H9 (cell line): Measurements from ENCODE around the gene ADAT3. TPM values are rescaled to one million over a fixed set of nuclear protein-coding genes. Genes with fewer than 3 reads are reported as not detected.

Source experiments
- DNase-seq: peaks from one replicate; pipeline ENCODE4 v3.0.0-alpha.2; 2017
- H2AFZ ChIP-seq: one replicate; pipeline ENCODE4 v1.6.1; 2013; ENCODE audit warnings: mild to moderate bottlenecking, low read length, control low read depth, moderate library complexity
- H2AK5ac ChIP-seq: 2 replicates; pipeline ENCODE4 v1.6.1; 2013; ENCODE audit warnings: low read length, control low read depth, mixed read lengths; ENCODE audit not compliant: insufficient read length
- H2BK120ac ChIP-seq: one replicate; pipeline ENCODE4 v1.6.1; 2013; ENCODE audit warnings: low read depth, mild to moderate bottlenecking, low read length, control low read depth, inconsistent platforms; ENCODE audit not compliant: poor library complexity, severe bottlenecking
- H2BK12ac ChIP-seq: 2 replicates; pipeline ENCODE4 v1.6.1; 2013; ENCODE audit warnings: low read length, control low read depth, mixed read lengths, low read depth; ENCODE audit not compliant: insufficient read length
- H2BK15ac ChIP-seq: 2 replicates; pipeline ENCODE4 v1.6.1; 2013; ENCODE audit warnings: low read depth, low read length, control low read depth
- H2BK20ac ChIP-seq: one replicate; pipeline ENCODE4 v1.6.1; 2013; ENCODE audit warnings: low read depth, mild to moderate bottlenecking, low read length, control low read depth, inconsistent platforms; ENCODE audit not compliant: poor library complexity, severe bottlenecking
- H2BK5ac ChIP-seq: 2 replicates; pipeline ENCODE4 v1.6.1; 2013; ENCODE audit warnings: low read length, control low read depth, mixed read lengths; ENCODE audit not compliant: insufficient read length
- H3K14ac ChIP-seq: 2 replicates; pipeline ENCODE4 v1.6.1; 2013; ENCODE audit warnings: low read length, control low read depth; ENCODE audit not compliant: insufficient read depth
- H3K18ac ChIP-seq: 2 replicates; pipeline ENCODE4 v1.6.1; 2013; ENCODE audit warnings: low read depth, mild to moderate bottlenecking, mixed read lengths, low read length, control low read depth; ENCODE audit not compliant: insufficient read length
- H3K23ac ChIP-seq: 2 replicates; pipeline ENCODE4 v1.6.1; 2013; ENCODE audit warnings: low read length, control low read depth, mixed read lengths, low read depth; ENCODE audit not compliant: insufficient read length
- H3K23me2 ChIP-seq: 2 replicates; pipeline ENCODE4 v1.6.1; 2013; ENCODE audit warnings: low read depth, mild to moderate bottlenecking, mixed read lengths, low read length, control low read depth; ENCODE audit not compliant: insufficient read length, poor library complexity, severe bottlenecking
- H3K27ac ChIP-seq: 2 replicates; pipeline ENCODE4 v1.5.1; 2013; ENCODE audit warnings: low read length, control low read depth, mixed read lengths, low read depth; ENCODE audit not compliant: insufficient read length
- H3K27me3 ChIP-seq: 2 replicates; pipeline ENCODE4 v1.6.1; 2013; ENCODE audit warnings: low read length, control low read depth, inconsistent platforms; ENCODE audit not compliant: insufficient read depth
- H3K4ac ChIP-seq: 2 replicates; pipeline ENCODE4 v1.6.1; 2013; ENCODE audit warnings: low read depth, mild to moderate bottlenecking, control low read depth, inconsistent platforms, low read length, moderate library complexity
- H3K4me1 ChIP-seq: 2 replicates; pipeline ENCODE4 v1.6.1; 2013; ENCODE audit warnings: low read length, control low read depth, inconsistent platforms; ENCODE audit not compliant: insufficient read depth
- H3K4me2 ChIP-seq: 2 replicates; pipeline ENCODE4 v1.6.1; 2013; ENCODE audit warnings: low read length, control low read depth, mixed read lengths; ENCODE audit not compliant: insufficient read length, insufficient read depth
- H3K56ac ChIP-seq: 2 replicates; pipeline ENCODE4 v1.6.1; 2013; ENCODE audit warnings: low read depth, mild to moderate bottlenecking, mixed read lengths, low read length, control low read depth; ENCODE audit not compliant: insufficient read length
- H3K79me1 ChIP-seq: 2 replicates; pipeline ENCODE4 v1.6.1; 2013; ENCODE audit warnings: low read depth, mild to moderate bottlenecking, moderate library complexity, low read length, control low read depth, inconsistent platforms; ENCODE audit not compliant: insufficient read depth, poor library complexity, severe bottlenecking
- H3K79me2 ChIP-seq: 2 replicates; pipeline ENCODE4 v1.6.1; 2013; ENCODE audit warnings: low read length, control low read depth, inconsistent platforms; ENCODE audit not compliant: insufficient read depth
- H3K9ac ChIP-seq: 2 replicates; pipeline ENCODE4 v1.6.1; 2013; ENCODE audit warnings: low read length, control low read depth, mixed read lengths; ENCODE audit not compliant: insufficient read length; ENCODE audit errors: extremely low read depth
- H3K9me3 ChIP-seq: one replicate; pipeline ENCODE4 v1.6.1; 2013; ENCODE audit warnings: low read depth, low read length, inconsistent platforms; ENCODE audit not compliant: control insufficient read depth
- H3T11ph ChIP-seq: one replicate; pipeline ENCODE4 v1.6.1; 2013; ENCODE audit warnings: mild to moderate bottlenecking, low read length, control low read depth, inconsistent platforms
- H4K20me1 ChIP-seq: one replicate; pipeline ENCODE4 v1.6.1; 2013; ENCODE audit not compliant: control insufficient read depth, insufficient read length, insufficient read depth
- H4K5ac ChIP-seq: 2 replicates; pipeline ENCODE4 v1.6.1; 2013; ENCODE audit warnings: low read depth, mild to moderate bottlenecking, mixed read lengths, low read length, control low read depth; ENCODE audit not compliant: insufficient read length
- H4K8ac ChIP-seq: replicated peaks from 2 replicates; pipeline ENCODE4 v1.6.1; 2013; ENCODE audit warnings: low read length, control low read depth, mixed read lengths, low read depth; ENCODE audit not compliant: insufficient read length
- H4K91ac ChIP-seq: 2 replicates; pipeline ENCODE4 v1.6.1; 2013; ENCODE audit warnings: low read depth, mild to moderate bottlenecking, moderate library complexity, mixed read lengths, low read length, control low read depth; ENCODE audit not compliant: insufficient read length
- H3K27ac Mint-ChIP-seq, 3 experiments: 2 replicates in 2 of 3; 3 replicates in 1 of 3; pipeline ENCODE4 v1.8.0; 2020 to 2021; ENCODE audit warnings: mixed read lengths in 3 of 3, mild to moderate bottlenecking in 1 of 3, moderate library complexity in 1 of 3
- H3K27me3 Mint-ChIP-seq: 2 replicates; pipeline ENCODE4 v1.8.0; 2021; ENCODE audit warnings: low read depth, mild to moderate bottlenecking, moderate library complexity, mixed read lengths
- H3K36me3 Mint-ChIP-seq, 3 experiments: 2 replicates in 2 of 3; 3 replicates in 1 of 3; pipeline ENCODE4 v1.8.0; 2020 to 2021; ENCODE audit warnings: low read depth in 3 of 3, mixed read lengths in 3 of 3; ENCODE audit not compliant: insufficient read depth in 1 of 3
- H3K4me1 Mint-ChIP-seq, 2 experiments: 2 replicates each; pipeline ENCODE4 v1.8.0; 2020; ENCODE audit warnings: mixed read lengths in 2 of 2
- H3K4me3 Mint-ChIP-seq, 2 experiments: 2 replicates in 1 of 2; 3 replicates in 1 of 2; pipeline ENCODE4 v1.8.0; 2020 to 2021; ENCODE audit warnings: mild to moderate bottlenecking in 2 of 2, mixed read lengths in 2 of 2, moderate library complexity in 1 of 2
- H3K9me3 Mint-ChIP-seq, 2 experiments: 2 replicates in 1 of 2; 3 replicates in 1 of 2; pipeline ENCODE4 v1.8.0; 2020; ENCODE audit warnings: mild to moderate bottlenecking in 2 of 2, mixed read lengths in 2 of 2, moderate library complexity in 1 of 2
- WGBS: extraction: QIAGEN DNeasy Blood & Tissue Kit; methylation state at CpG from one replicate; pipeline ENCODE4 v1.1.7; 2013; ENCODE audit warnings: missing lambda C conversion rate, low lambda C conversion rate, mixed read lengths; ENCODE audit not compliant: insufficient read length; ENCODE audit errors: extremely low coverage; 5-methylcytosine and 5-hydroxymethylcytosine counted together
- total RNA-seq: library from RNA; stranded (reverse); gene quantifications from 2 replicates; pipeline ENCODE4 v1.2.1, GENCODE V29; 2021
- TF ChIP-seq, protein P1 (sequence below): fragments of 200-600 bp; sonication (generic); conservative IDR thresholded peaks from 3 replicates; pipeline ENCODE4 v1.8.0; 2021; ENCODE audit warnings: antibody characterized with exemption, mild to moderate bottlenecking

ADAT3 gene
- total RNA-seq, 1 experiment from 2014 or later: 12.2 TPM

DNA sequence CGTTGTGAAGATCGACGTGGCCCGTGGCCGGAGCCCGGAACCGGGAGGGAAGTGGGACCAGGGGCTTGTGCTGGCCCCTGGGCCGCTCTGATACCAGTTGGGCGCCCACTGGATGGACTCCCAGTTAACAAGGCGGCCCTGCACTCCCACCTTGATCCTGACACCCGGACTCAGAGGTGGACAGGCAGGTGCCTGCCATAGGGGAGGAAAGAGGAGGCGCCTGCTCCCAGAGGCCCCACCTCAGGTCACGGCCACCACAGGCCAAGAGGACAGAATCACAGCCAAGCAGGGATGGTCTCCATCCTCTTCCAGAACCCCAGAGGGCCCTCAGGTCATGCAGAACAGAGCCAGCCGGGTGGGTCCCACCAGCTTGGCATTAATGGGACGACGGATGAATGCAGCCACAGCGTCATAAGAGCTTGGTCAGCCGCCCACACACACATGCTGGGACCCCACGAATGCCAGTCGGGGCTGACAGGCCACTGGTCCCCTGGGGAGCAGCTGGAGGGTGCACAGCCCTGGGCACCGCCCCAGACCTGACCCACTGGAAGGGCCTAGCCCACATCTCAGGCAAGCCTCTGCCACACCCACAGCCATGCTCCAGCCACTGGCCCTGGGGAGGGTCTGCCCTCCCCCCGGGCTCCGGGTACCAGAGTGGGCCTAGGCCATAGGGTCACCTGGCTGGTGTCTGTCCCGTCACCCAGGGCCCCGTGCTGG is 32.2 kb upstream of the ADAT3 start:
- no peak overlapping the region for H3K9ac ChIP-seq
- H3K4me2 ChIP-seq: no peak overlapping the region
- no peak overlapping the region for H3K4ac ChIP-seq
- H4K5ac ChIP-seq: no peak overlapping the region
- H3K9me3 ChIP-seq: no peaks in the 10 kb centered on the region
- H3K4me1 Mint-ChIP-seq: peaks cover 14 to 15% of the 10 kb centered on the region in 2 experiments
- peaks cover 0 to 12% (median 2%) of the 10 kb centered on the region in 3 experiments; a peak in 3 of 7 replicates for H3K36me3 Mint-ChIP-seq
- H3K27ac Mint-ChIP-seq: peak overlapping the region in 1 of 3 experiments; percentile 44; a peak in 1 of 7 replicates
- H3K27ac ChIP-seq: no peak overlapping the region
- no peak overlapping the region for H2BK120ac ChIP-seq
- H4K91ac ChIP-seq: no peak overlapping the region
- no peak for DNase-seq
- H2BK5ac ChIP-seq: no peak overlapping the region
- H2BK20ac ChIP-seq: no peak overlapping the region
- no CpG with 5 or more reads among the region's 25 CpGs for WGBS
- H3K9me3 Mint-ChIP-seq: no peaks in the 10 kb centered on the region
- peaks cover 21% of the 10 kb centered on the region for H3K23me2 ChIP-seq
- H3T11ph ChIP-seq: no peak overlapping the region
- H3K4me1 ChIP-seq: no peaks in the 10 kb centered on the region; the same call in 1 of the 2 replicates
- H3K4me3 Mint-ChIP-seq: no peak overlapping the region
- peaks cover 10% of the 10 kb centered on the region for H3K79me1 ChIP-seq
- no peak overlapping the region for H2BK12ac ChIP-seq
- no peaks in the 10 kb centered on the region for H3K27me3 ChIP-seq
- H3K18ac ChIP-seq: no peak overlapping the region
- no peaks in the 10 kb centered on the region for H4K20me1 ChIP-seq
- H3K14ac ChIP-seq: no peak overlapping the region
- no peak overlapping the region for H3K23ac ChIP-seq
- peaks cover 9% of the 10 kb centered on the region; the same call in 1 of the 2 replicates for H3K79me2 ChIP-seq
- no peak overlapping the region for H2AFZ ChIP-seq
- no peak overlapping the region for H2BK15ac ChIP-seq
- H4K8ac ChIP-seq: no peak overlapping the region
- TF ChIP-seq, protein P1, sequence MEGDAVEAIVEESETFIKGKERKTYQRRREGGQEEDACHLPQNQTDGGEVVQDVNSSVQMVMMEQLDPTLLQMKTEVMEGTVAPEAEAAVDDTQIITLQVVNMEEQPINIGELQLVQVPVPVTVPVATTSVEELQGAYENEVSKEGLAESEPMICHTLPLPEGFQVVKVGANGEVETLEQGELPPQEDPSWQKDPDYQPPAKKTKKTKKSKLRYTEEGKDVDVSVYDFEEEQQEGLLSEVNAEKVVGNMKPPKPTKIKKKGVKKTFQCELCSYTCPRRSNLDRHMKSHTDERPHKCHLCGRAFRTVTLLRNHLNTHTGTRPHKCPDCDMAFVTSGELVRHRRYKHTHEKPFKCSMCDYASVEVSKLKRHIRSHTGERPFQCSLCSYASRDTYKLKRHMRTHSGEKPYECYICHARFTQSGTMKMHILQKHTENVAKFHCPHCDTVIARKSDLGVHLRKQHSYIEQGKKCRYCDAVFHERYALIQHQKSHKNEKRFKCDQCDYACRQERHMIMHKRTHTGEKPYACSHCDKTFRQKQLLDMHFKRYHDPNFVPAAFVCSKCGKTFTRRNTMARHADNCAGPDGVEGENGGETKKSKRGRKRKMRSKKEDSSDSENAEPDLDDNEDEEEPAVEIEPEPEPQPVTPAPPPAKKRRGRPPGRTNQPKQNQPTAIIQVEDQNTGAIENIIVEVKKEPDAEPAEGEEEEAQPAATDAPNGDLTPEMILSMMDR: no peak
- no peak overlapping the region for H3K56ac ChIP-seq
- no peaks in the 10 kb centered on the region for H3K27me3 Mint-ChIP-seq
- H2AK5ac ChIP-seq: no peak overlapping the region
